SU-DHL-6 (cell line): Measurements from ENCODE around the gene TECPR2.

Experiments used
- H2AFZ ChIP-seq: fragments of 200-600 bp; sonication (generic); 2 replicates; pipeline ENCODE4 v1.6.1; 2014; ENCODE audit warnings: low read depth, mild to moderate bottlenecking, moderate library complexity, mixed read lengths, antibody characterized with exemption, low read length; ENCODE audit not compliant: severe bottlenecking
- H3F3A ChIP-seq: fragments of 200-600 bp; shearing (Covaris generic); 2 replicates; pipeline ENCODE4 v1.6.0; 2016; ENCODE audit warnings: antibody characterized with exemption, mild to moderate bottlenecking; ENCODE audit not compliant: insufficient read depth
- H3K27ac ChIP-seq: fragments of 200-600 bp; sonication (generic); 2 replicates; pipeline ENCODE4 v1.5.1; 2016; ENCODE audit warnings: low read depth, mild to moderate bottlenecking, low read length, moderate library complexity, mixed read lengths
- H3K27me3 ChIP-seq: fragments of 200-600 bp; sonication (generic), shearing (Covaris generic); 2 replicates; pipeline ENCODE4 v1.6.0; 2014; ENCODE audit warnings: mild to moderate bottlenecking, low read length
- H3K36me3 ChIP-seq: fragments of 200-600 bp; sonication (generic); 2 replicates; pipeline ENCODE4 v1.6.1; 2014; ENCODE audit warnings: mild to moderate bottlenecking, low read length, mixed read lengths
- H3K4me2 ChIP-seq: fragments of 300-600, 200-600 bp; shearing (Covaris generic), sonication (generic); 2 replicates; pipeline ENCODE4 v1.6.0; 2014; ENCODE audit warnings: low read length, low read depth, mild to moderate bottlenecking; ENCODE audit not compliant: poor library complexity, severe bottlenecking
- H3K4me3 ChIP-seq: fragments of 200-600 bp; sonication (generic); 2 replicates; pipeline ENCODE4 v1.5.1; 2014; ENCODE audit warnings: antibody characterized with exemption, low read length, mild to moderate bottlenecking, mixed read lengths; ENCODE audit not compliant: insufficient read depth, poor library complexity, severe bottlenecking
- H3K79me2 ChIP-seq: fragments of 200-600 bp; sonication (generic); 2 replicates; pipeline ENCODE4 v1.6.1; 2014; ENCODE audit warnings: mild to moderate bottlenecking, low read length, moderate library complexity; ENCODE audit not compliant: insufficient read depth
- H3K9ac ChIP-seq: fragments of 200-600 bp; sonication (generic); 2 replicates; pipeline ENCODE4 v1.7.0; 2014; ENCODE audit warnings: mild to moderate bottlenecking, low read length
- H3K9me2 ChIP-seq: fragments of 200-600 bp; sonication (generic); replicated peaks from 2 replicates; pipeline ENCODE4 v1.6.1; 2014; ENCODE audit warnings: low read length; ENCODE audit not compliant: insufficient read depth
- H3K9me3 ChIP-seq: fragments of 200-600 bp; sonication (generic); 2 replicates; pipeline ENCODE4 v1.6.1; 2014; ENCODE audit warnings: low read length, mixed read lengths; ENCODE audit not compliant: insufficient read depth
- H4K20me1 ChIP-seq: fragments of 200-600 bp; sonication (generic); 2 replicates; pipeline ENCODE4 v1.6.1; 2014; ENCODE audit warnings: low read depth, mild to moderate bottlenecking, antibody characterized with exemption, low read length, moderate library complexity, mixed read lengths
- CTCF ChIP-seq: fragments of 200-600 bp; sonication (generic); IDR thresholded peaks from one replicate; pipeline ENCODE4 v1.5.1; 2017; ENCODE audit warnings: antibody characterized with exemption, mild to moderate bottlenecking, low read length, moderate library complexity; ENCODE audit not compliant: insufficient read depth, poor library complexity, severe bottlenecking
- EZH2phosphoT487 ChIP-seq: fragments of 200-600 bp; sonication (generic), shearing (Covaris generic); conservative IDR thresholded peaks from 2 replicates; pipeline ENCODE4 v1.6.1; 2018; ENCODE audit warnings: mild to moderate bottlenecking, antibody characterized with exemption, low read length, moderate library complexity, mixed read lengths

The TECPR2 gene

GRCh38 chr14:102474934-102475333 is 112.2 kb downstream of the TECPR2 start:
- Histone ChIP-seq H2AFZ (no peak overlapping the region), H3K4me2 (no peak overlapping the region), H4K20me1 (no peaks in the 10 kb centered on the region), H3K9ac (no peak overlapping the region), H3F3A (no peaks in the 10 kb centered on the region), H3K9me2 (no peaks in the 10 kb centered on the region), H3K36me3 (no peaks in the 10 kb centered on the region), H3K4me3 (no peak overlapping the region), H3K9me3 (no peaks in the 10 kb centered on the region), H3K27me3 (no peaks in the 10 kb centered on the region), H3K79me2 (no peaks in the 10 kb centered on the region), H3K27ac (no peak overlapping the region)
- no peak for TF ChIP-seq EZH2phosphoT487
- no peak for TF ChIP-seq CTCF

GRCh38 chr14:102479107-102479506 is 116.4 kb downstream of the TECPR2 start:
- H3K9ac ChIP-seq, result no peak overlapping the region
- no peaks in the 10 kb centered on the region for H3K79me2 ChIP-seq
- H4K20me1 ChIP-seq, result no peaks in the 10 kb centered on the region
- H3K9me3 ChIP-seq, result no peaks in the 10 kb centered on the region
- no peak for TF ChIP-seq CTCF
- TF ChIP-seq EZH2phosphoT487, result no peak
- no peaks in the 10 kb centered on the region for H3K9me2 ChIP-seq
- H3K4me2 ChIP-seq, result no peak overlapping the region
- H3F3A ChIP-seq, result no peaks in the 10 kb centered on the region
- no peaks in the 10 kb centered on the region for H3K27me3 ChIP-seq
- no peaks in the 10 kb centered on the region for H3K36me3 ChIP-seq
- H3K4me3 ChIP-seq, result no peak overlapping the region
- no peak overlapping the region for H2AFZ ChIP-seq
- no peak overlapping the region for H3K27ac ChIP-seq

- Histone ChIP-seq H3K9me2 (no peaks in the 10 kb centered on the region), H3K79me2 (no peaks in the 10 kb centered on the region), H3F3A (no peaks in the 10 kb centered on the region), H3K27me3 (no peaks in the 10 kb centered on the region), H3K4me2 (no peak overlapping the region), H3K36me3 (no peaks in the 10 kb centered on the region), H3K9ac (no peak overlapping the region), H3K4me3 (no peak overlapping the region), H3K9me3 (no peaks in the 10 kb centered on the region), H2AFZ (no peak overlapping the region), H3K27ac (no peak overlapping the region), H4K20me1 (no peaks in the 10 kb centered on the region)
- TF ChIP-seq EZH2phosphoT487 (no peak), CTCF (no peak)
Measured at GRCh38 chr14:102479777-102480176, 117.0 kb downstream of the TECPR2 start.

GRCh38 chr14:102481371-102481770 is 118.6 kb downstream of the TECPR2 start:
- H3K36me3 ChIP-seq, result no peaks in the 10 kb centered on the region
- H3K27ac ChIP-seq, result no peak overlapping the region
- no peak overlapping the region for H2AFZ ChIP-seq
- H4K20me1 ChIP-seq, result no peaks in the 10 kb centered on the region
- H3K4me3 ChIP-seq, result no peak overlapping the region
- no peaks in the 10 kb centered on the region for H3K27me3 ChIP-seq
- no peak overlapping the region for H3K4me2 ChIP-seq
- no peaks in the 10 kb centered on the region for H3K9me2 ChIP-seq
- H3K9me3 ChIP-seq, result no peaks in the 10 kb centered on the region
- no peaks in the 10 kb centered on the region for H3K79me2 ChIP-seq
- H3F3A ChIP-seq, result no peaks in the 10 kb centered on the region
- no peak for TF ChIP-seq EZH2phosphoT487
- TF ChIP-seq CTCF, result no peak
- no peak overlapping the region for H3K9ac ChIP-seq
